Measurements from ENCODE around the gene ANXA2.
A peak's percentile ranks its signal among the peaks of the same experiment; 100 is the strongest.
"Not testable (repeated sequence)": the region's sequence is repeated elsewhere in the genome, so short reads cannot be mapped to it uniquely, and the experiment has no call there.

The ANXA2 gene

DNA sequence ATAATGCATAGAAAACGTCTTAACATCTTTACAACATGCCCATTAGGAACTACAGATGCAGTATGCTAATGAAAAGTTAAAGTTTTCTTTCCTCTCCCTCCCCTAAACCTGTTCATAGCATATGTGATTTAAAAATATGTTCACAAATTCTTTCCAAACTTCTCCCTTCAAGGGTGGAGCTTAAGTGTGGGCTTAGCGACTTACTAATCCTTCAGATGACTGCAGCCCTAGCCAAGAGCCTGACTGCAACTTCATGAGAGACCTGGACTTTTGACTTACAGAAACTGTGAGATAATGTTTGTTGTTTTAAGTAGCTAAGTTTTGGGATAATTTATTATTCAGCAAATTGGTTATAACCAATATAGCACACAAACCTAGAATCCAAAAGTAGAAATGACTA is 22.0 kb upstream of the ANXA2 start:
- H3K4me3 ChIP-seq (ENCODE audit: low read depth, low read length) = no peak overlapping the region
- TF ChIP-seq, protein P1, sequence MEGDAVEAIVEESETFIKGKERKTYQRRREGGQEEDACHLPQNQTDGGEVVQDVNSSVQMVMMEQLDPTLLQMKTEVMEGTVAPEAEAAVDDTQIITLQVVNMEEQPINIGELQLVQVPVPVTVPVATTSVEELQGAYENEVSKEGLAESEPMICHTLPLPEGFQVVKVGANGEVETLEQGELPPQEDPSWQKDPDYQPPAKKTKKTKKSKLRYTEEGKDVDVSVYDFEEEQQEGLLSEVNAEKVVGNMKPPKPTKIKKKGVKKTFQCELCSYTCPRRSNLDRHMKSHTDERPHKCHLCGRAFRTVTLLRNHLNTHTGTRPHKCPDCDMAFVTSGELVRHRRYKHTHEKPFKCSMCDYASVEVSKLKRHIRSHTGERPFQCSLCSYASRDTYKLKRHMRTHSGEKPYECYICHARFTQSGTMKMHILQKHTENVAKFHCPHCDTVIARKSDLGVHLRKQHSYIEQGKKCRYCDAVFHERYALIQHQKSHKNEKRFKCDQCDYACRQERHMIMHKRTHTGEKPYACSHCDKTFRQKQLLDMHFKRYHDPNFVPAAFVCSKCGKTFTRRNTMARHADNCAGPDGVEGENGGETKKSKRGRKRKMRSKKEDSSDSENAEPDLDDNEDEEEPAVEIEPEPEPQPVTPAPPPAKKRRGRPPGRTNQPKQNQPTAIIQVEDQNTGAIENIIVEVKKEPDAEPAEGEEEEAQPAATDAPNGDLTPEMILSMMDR (IDR thresholded peaks at IDR 0.05; ENCODE audit: control insufficient read depth, extremely low read depth, insufficient read depth) = no peak
- DNase-seq (ENCODE audit: low read depth) = no peak

DNA sequence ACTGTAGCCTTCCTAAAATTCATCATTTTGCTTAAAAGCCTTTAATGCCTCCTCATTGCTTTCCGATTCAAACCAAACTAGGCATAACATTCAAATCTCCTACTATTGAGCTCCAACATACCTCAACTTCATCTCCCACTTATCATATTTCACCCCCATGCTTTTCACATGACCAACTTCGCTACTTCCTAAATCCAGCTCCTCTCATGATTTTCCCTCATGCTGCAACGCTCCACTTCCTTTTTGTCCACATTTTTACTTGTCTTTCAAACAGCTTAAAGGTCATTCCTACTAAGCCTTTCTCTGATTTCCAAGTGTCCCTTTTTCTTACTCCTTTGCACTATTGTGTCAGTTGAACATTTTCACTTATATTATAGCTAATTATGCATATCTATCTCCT is 20.3 kb upstream of the ANXA2 start:
- DNase-seq (ENCODE audit: low read depth) = no peak
- TF ChIP-seq, protein P1 (IDR thresholded peaks at IDR 0.05; ENCODE audit: control insufficient read depth, extremely low read depth, insufficient read depth) = no peak
- no peak overlapping the region for H3K4me3 ChIP-seq (ENCODE audit: low read depth, low read length)

DNA sequence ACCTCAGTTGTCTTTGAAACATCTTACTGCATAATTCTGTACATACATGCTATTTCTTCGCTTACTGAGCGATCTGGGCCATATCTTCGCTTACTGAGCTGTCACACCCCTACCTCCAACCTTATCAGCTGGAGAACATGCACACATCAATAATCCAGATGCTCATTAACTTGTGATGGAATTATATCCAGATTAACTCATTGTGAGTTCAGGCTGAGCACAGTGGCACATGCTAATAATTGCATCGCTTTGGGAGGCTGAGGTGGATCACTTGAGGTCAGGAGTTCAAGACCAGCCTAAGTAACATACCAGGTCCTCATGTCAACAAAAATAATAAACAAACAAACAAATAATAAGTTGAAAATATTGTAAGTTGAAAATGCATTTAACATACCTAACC is 19.3 kb upstream of the ANXA2 start:
- TF ChIP-seq, protein P1 (IDR thresholded peaks at IDR 0.05; ENCODE audit: control insufficient read depth, extremely low read depth, insufficient read depth) = no peak
- H3K4me3 ChIP-seq (ENCODE audit: low read depth, low read length) = no peak overlapping the region
- DNase-seq (ENCODE audit: low read depth) = no peak

DNA sequence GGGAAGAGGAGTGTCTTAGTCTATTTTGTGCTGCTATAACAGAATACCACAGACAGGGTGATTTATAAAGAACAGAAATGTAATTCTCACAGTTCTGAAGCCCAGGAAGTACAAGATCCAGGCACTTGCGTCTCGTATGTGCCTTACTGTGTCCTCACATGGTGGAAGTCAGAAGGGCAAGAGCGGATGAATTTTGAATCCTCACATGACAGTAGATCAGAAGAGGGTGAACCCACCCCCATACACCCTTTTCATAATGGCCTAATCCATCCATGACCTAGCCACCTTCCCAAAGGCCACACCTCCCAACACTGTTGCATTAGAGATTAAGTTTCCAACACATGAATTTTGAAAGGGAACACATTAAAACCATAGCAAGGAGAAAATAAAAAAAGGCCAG is 18.7 kb upstream of the ANXA2 start:
- TF ChIP-seq, protein P1 (IDR thresholded peaks at IDR 0.05; ENCODE audit: control insufficient read depth, extremely low read depth, insufficient read depth) = no peak
- DNase-seq (ENCODE audit: low read depth) = no peak
- no peak overlapping the region for H3K4me3 ChIP-seq (ENCODE audit: low read depth, low read length)

DNA sequence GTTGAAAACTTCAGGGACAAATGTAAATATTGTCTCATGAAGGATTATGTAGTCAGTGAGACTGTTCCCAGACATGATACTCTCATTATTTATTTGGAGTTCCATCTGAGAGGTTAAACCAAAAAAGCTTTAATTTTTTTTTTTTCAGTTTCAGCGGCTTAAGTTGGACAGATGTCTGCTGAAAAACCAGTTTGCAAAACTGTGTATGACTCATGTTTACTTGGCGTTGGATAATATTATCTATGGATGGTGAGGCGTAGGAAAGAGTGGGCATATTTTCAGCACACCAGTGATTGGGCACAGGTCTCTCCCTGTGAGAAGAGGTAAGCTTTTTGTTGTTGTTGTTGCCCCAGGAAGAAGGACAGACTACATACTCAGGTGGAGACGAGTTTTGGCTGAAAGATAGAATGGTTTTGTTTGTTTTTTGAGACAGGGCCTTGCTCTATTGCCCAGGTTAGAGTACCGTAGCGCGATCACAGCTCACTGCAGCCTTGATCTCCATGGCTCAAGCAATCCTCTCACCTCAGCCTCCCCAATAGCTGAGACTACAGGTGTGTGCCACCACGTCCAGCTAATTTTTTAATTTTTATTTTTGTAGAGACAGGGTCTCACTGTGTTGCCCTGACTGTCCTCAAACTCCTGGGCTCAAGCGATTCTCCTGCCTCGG is 16.4 kb upstream of the ANXA2 start:
- TF ChIP-seq, protein P1 (IDR thresholded peaks at IDR 0.05; ENCODE audit: control insufficient read depth, extremely low read depth, insufficient read depth) = no peak
- peak; percentile 56 for DNase-seq (ENCODE audit: low read depth)
- H3K4me3 ChIP-seq (ENCODE audit: low read depth, low read length) = no peak overlapping the region

DNA sequence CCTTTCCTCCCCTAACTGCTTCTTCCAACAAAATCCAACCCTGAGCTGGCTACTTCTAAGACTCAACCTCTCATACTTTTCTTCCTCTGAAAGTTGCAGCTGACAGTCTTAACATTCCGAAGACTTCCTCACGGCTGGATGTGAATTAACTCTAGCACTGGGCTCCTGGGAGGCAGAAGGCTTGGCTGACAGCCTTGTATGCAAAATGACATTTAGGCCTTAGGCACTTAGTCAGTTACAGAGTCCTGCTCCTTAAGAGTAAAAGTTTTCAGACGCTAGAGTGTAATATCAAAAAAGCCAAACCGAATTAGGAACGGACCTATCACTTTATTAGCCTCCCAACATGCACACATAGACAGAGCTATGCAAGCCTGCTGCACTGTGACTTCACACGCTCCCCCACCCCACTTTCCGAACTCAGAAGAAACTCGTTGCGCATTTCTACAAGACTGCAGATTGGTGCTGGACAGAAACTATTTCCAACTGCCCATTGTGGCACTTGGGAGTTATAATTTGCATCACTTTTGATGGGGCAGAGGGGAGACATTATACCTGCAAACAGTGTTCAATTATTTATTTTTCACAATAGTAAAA is 15.5 kb upstream of the ANXA2 start:
- TF ChIP-seq, protein P1 (IDR thresholded peaks at IDR 0.05; ENCODE audit: control insufficient read depth, extremely low read depth, insufficient read depth) = no peak

DNA sequence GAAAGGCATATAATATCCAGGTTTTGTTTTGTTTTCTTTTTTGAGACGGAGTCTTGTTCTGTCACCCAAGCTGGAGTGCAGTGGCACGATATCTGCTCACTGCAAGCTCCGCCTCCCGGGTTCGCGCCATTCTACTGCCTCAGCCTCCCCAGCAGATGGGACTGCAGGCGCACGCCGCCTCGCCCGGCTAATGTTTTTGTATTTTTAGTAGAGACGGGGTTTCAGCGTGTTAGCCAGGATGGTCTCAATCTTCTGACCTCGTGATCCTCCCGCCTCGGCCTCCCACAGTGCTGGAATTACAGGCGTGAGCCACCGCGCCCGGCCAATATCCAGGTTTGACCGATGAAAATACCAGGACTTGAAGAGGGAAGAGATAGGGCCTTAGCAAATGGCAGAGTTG is 15.0 kb upstream of the ANXA2 start:
- not testable (repeated sequence) for H3K4me3 ChIP-seq (ENCODE audit: low read depth, low read length); DNase-seq (ENCODE audit: low read depth)

More for the DNA sequence above, 15.5 kb upstream of the ANXA2 start:
- no peak overlapping the region for H3K4me3 ChIP-seq (ENCODE audit: low read depth, low read length)
- no peak for DNase-seq (ENCODE audit: low read depth)
